Measurements from ENCODE around the gene ZACN.

DNA sequence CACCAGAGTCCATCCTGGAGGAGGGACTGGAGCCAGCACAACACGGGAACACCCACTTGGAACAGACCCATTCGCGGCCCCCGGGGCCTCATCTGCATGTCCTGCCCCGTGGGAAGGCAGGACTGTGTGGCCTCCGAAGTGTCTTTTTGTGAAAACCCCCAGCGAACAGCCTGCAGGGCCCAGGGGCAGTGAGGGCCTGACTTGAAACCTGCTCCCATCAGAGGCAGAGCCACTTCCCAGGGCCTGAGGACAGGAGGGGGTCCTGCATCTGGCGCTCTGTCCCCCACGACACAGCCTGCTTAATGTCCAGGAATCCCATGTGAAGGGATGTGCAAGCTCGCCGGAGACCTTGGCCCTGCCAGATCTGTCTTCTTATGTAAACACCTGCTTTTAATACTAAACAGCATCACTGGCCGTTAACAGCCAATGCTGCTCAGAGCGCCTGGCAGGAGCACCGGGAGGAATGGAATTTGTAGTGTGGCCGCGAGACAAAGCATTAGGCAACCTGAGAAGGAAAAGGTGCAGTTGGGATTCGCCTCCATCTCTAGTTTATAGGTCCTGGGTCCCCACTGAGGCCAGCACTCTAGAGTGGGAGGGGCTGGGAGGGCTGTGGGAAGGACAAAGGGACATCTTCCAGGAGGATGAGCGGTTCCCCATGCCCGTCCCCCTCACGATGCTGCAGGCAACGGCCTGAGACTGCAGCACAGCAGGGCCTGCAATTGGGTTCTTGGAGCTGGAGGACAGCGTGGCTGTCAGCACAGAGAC lies 42.3 kb upstream of the ZACN start:
- TF ChIP-seq EZH2 (IDR thresholded peaks at IDR 0.05) (no peak), POLR2AphosphoS5 (IDR thresholded peaks at IDR 0.05; ENCODE audit: borderline replicate concordance, low read depth, low read length) (no peak), FOXP2 (optimal IDR thresholded peaks at IDR 0.05; ENCODE audit: control extremely low read depth, extremely low read length, insufficient read depth) (no peak)

All from SK-N-MC (cell line).